ENCODE results near the gene WDR37. TPM values are rescaled to one million over a fixed set of nuclear protein-coding genes. Genes with fewer than 3 reads are reported as not detected.

WDR37 gene
- total RNA-seq, 1 experiment from 2014 or later: 20.6 TPM

DNA sequence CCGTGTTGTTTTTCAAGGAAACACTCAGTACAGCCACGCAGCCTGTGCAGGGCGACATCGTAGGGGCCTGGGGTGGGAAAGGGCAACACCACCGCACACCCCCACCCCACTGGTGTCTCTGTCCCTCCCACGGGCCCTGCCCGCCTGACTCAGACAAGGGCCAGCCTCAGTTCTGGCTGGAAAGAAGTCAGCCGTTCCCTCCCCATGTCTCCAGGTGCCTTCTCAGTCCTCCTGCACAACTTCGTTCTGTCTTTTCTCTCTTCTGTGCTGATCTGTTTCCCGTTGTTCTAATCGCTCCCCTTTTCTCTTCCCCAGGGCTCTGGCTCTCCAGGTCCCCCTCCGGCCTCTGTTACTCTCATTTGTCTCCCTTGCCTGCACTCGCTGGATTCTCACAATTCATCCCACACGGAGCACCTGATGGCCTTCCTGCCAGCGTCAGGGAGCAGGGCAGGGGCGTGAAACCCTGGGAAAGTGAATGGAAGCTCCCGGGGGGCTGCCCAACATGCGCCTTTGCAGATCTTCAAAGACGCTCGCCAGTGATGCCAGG is 97.7 kb downstream of the WDR37 start:
- no peaks in the 10 kb centered on the region for H3K9me3 ChIP-seq
- Mint-ChIP-seq H3K36me3 (ENCODE audit: insufficient read depth, unreplicated experiment) (no peaks in the 10 kb centered on the region), H3K27ac (ENCODE audit: unreplicated experiment) (no peak overlapping the region), H3K9me3 (ENCODE audit: unreplicated experiment) (no peaks in the 10 kb centered on the region), H3K4me3 (ENCODE audit: unreplicated experiment) (no peak overlapping the region), H3K4me1 (ENCODE audit: low read depth, unreplicated experiment) (no peaks in the 10 kb centered on the region), H3K27me3 (ENCODE audit: insufficient read depth, unreplicated experiment) (peaks cover 6% of the 10 kb centered on the region)
- intact Hi-C loops (cut with micrococcal nuclease; ENCODE audit: unreplicated experiment): no loop called here
- no peak overlapping the region for H3K4me3 ChIP-seq (ENCODE audit: low read depth, low read length)
- H3K36me3 ChIP-seq (ENCODE audit: control insufficient read depth, insufficient read depth, low read length): no peaks in the 10 kb centered on the region
- BruUV-seq (replicated peaks): no TSS peak
- TF ChIP-seq, protein P1, sequence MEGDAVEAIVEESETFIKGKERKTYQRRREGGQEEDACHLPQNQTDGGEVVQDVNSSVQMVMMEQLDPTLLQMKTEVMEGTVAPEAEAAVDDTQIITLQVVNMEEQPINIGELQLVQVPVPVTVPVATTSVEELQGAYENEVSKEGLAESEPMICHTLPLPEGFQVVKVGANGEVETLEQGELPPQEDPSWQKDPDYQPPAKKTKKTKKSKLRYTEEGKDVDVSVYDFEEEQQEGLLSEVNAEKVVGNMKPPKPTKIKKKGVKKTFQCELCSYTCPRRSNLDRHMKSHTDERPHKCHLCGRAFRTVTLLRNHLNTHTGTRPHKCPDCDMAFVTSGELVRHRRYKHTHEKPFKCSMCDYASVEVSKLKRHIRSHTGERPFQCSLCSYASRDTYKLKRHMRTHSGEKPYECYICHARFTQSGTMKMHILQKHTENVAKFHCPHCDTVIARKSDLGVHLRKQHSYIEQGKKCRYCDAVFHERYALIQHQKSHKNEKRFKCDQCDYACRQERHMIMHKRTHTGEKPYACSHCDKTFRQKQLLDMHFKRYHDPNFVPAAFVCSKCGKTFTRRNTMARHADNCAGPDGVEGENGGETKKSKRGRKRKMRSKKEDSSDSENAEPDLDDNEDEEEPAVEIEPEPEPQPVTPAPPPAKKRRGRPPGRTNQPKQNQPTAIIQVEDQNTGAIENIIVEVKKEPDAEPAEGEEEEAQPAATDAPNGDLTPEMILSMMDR (IDR thresholded peaks at IDR 0.05; ENCODE audit: insufficient read depth in 1 of 2, low read depth in 1 of 2, low read length in 1 of 2, severe bottlenecking in 1 of 2, unreplicated experiment in 1 of 2): no peak
- ChIA-PET CTCF (no interaction called here), POLR2A (no interaction called here)
- no peak for DNase-seq
- no peaks in the 10 kb centered on the region for H3K4me1 ChIP-seq
- H3K27me3 ChIP-seq (replicated peaks; ENCODE audit: control insufficient read depth, insufficient read depth, low read length): no peaks in the 10 kb centered on the region; the same call in 1 of the 2 replicates

DNA sequence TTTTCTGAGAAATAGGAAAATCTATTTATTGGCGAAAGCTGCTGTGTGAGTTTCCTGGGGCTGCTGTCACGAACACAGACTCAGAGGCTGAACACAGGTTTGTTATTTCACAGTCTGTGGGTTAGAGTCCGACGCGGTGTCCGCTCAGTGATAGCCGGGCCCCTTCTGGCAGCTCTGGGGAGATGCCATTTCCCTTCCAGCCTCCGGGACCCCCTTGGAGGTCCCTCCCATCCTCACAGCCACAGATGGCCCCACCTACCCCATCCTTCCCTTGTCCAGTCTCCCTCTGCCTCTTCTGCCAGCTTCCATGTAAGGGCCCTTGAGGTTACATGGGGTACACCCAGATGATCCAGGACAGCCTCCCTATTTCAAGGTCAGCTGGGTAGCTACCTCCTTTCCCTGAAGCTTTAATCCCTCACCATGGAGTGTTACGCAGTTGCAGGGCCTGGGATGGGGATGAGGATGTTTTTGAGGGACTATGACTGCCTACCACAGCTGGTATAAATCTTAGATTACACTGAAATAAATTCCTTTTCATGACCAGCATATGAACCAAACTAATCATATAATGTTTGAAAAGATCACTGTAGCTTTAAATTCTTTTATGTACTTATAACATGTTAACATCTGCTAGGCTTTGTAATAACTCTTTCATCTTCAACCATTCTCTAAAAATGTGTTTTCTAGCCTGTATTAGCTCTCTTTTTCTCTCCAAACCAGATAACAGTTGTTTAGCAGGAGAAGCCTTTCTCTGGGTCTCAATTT is 98.5 kb downstream of the WDR37 start:
- H3K4me1 ChIP-seq: no peaks in the 10 kb centered on the region
- no peak overlapping the region for H3K27ac Mint-ChIP-seq (ENCODE audit: unreplicated experiment)
- BruUV-seq (replicated peaks): no TSS peak
- intact Hi-C loops (cut with micrococcal nuclease; ENCODE audit: unreplicated experiment): no loop called here
- no peaks in the 10 kb centered on the region for H3K9me3 Mint-ChIP-seq (ENCODE audit: unreplicated experiment)
- CTCF ChIA-PET: no interaction called here
- H3K36me3 ChIP-seq (ENCODE audit: control insufficient read depth, insufficient read depth, low read length): no peaks in the 10 kb centered on the region
- TF ChIP-seq, protein P1 (IDR thresholded peaks at IDR 0.05; ENCODE audit: insufficient read depth in 1 of 2, low read depth in 1 of 2, low read length in 1 of 2, severe bottlenecking in 1 of 2, unreplicated experiment in 1 of 2): no peak
- H3K27me3 Mint-ChIP-seq (ENCODE audit: insufficient read depth, unreplicated experiment): peaks cover 10% of the 10 kb centered on the region
- no peaks in the 10 kb centered on the region for H3K36me3 Mint-ChIP-seq (ENCODE audit: insufficient read depth, unreplicated experiment)
- no peaks in the 10 kb centered on the region for H3K4me1 Mint-ChIP-seq (ENCODE audit: low read depth, unreplicated experiment)
- DNase-seq: no peak
- POLR2A ChIA-PET: no interaction called here
- H3K4me3 Mint-ChIP-seq (ENCODE audit: unreplicated experiment): no peak overlapping the region
- no peaks in the 10 kb centered on the region; the same call in 1 of the 2 replicates for H3K27me3 ChIP-seq (replicated peaks; ENCODE audit: control insufficient read depth, insufficient read depth, low read length)
- no peaks in the 10 kb centered on the region for H3K9me3 ChIP-seq
- no peak overlapping the region for H3K4me3 ChIP-seq (ENCODE audit: low read depth, low read length)

- peaks cover 10% of the 10 kb centered on the region for H3K27me3 Mint-ChIP-seq (ENCODE audit: insufficient read depth, unreplicated experiment)
- no peak overlapping the region for H3K4me3 Mint-ChIP-seq (ENCODE audit: unreplicated experiment)
- H3K4me3 ChIP-seq (ENCODE audit: low read depth, low read length): no peak overlapping the region
- intact Hi-C loops (cut with micrococcal nuclease; ENCODE audit: unreplicated experiment): no loop called here
- no peak for DNase-seq
- no peak overlapping the region for H3K27ac Mint-ChIP-seq (ENCODE audit: unreplicated experiment)
- H3K27me3 ChIP-seq (replicated peaks; ENCODE audit: control insufficient read depth, insufficient read depth, low read length): no peaks in the 10 kb centered on the region; the same call in 1 of the 2 replicates
- H3K36me3 ChIP-seq (ENCODE audit: control insufficient read depth, insufficient read depth, low read length): no peaks in the 10 kb centered on the region
- POLR2A ChIA-PET: no interaction called here
- H3K4me1 ChIP-seq: no peaks in the 10 kb centered on the region
- TF ChIP-seq, protein P1 (IDR thresholded peaks at IDR 0.05; ENCODE audit: insufficient read depth in 1 of 2, low read depth in 1 of 2, low read length in 1 of 2, severe bottlenecking in 1 of 2, unreplicated experiment in 1 of 2): no peak
- no peaks in the 10 kb centered on the region for H3K36me3 Mint-ChIP-seq (ENCODE audit: insufficient read depth, unreplicated experiment)
- H3K9me3 ChIP-seq: no peaks in the 10 kb centered on the region
- H3K9me3 Mint-ChIP-seq (ENCODE audit: unreplicated experiment): no peaks in the 10 kb centered on the region
- H3K4me1 Mint-ChIP-seq (ENCODE audit: low read depth, unreplicated experiment): no peaks in the 10 kb centered on the region
- CTCF ChIA-PET: no interaction called here
- no TSS peak for BruUV-seq (replicated peaks)
Observed at GRCh38 chr10:1155791-1156615, 99.8 kb downstream of the WDR37 start.
